Adrenal gland (tissue), 5 donors: ENCODE results near the gene TNIK.

ENCODE experiments used
- CTCF ChIP-seq, 6 experiments: fragments of 450-650 bp in 4 of 6; fragments of 200-600 bp in 2 of 6; sonication (generic) in 1 of 6; IDR thresholded peaks; 1 replicate in 5 of 6; 2 replicates in 1 of 6; pipeline versions ENCODE4 v1.5.1 to v1.8.0; 2016 to 2021; ENCODE audit warnings: antibody characterized with exemption in 6 of 6, mild to moderate bottlenecking in 2 of 6, moderate library complexity in 1 of 6
- POLR2A ChIP-seq, 2 donors: fragments of 450-650 bp; IDR thresholded peaks; one replicate each; pipeline ENCODE4 v1.6.1; 2017; ENCODE audit warnings: antibody characterized with exemption in 2 of 2, mild to moderate bottlenecking in 2 of 2, moderate library complexity in 1 of 2
- donor health status: DM: no; HTN: no; CAD: no.

- TF ChIP-seq CTCF (IDR thresholded peaks at IDR 0.05) (no peak), POLR2A (IDR thresholded peaks at IDR 0.05) (no peak)
Observed at GRCh38 chr3:171046760-171047159, 413.4 kb downstream of the TNIK start.
